GM23248 (cell line): ENCODE measurements around the gene FBXW8.

Experiments
- EZH2 ChIP-seq: fragments of 200-600 bp; sonication (generic); IDR thresholded peaks from 2 replicates; pipeline ENCODE4 v1.6.1; 2018; ENCODE audit warnings: antibody characterized with exemption, mild to moderate bottlenecking; ENCODE audit not compliant: insufficient read depth, poor library complexity, severe bottlenecking
- EZH2phosphoT487 ChIP-seq: fragments of 200-600 bp; sonication (generic); IDR thresholded peaks from 2 replicates; pipeline ENCODE4 v1.6.1; 2018; ENCODE audit warnings: antibody characterized with exemption, moderate library complexity, mild to moderate bottlenecking, low read depth; ENCODE audit not compliant: insufficient read depth

DNA sequence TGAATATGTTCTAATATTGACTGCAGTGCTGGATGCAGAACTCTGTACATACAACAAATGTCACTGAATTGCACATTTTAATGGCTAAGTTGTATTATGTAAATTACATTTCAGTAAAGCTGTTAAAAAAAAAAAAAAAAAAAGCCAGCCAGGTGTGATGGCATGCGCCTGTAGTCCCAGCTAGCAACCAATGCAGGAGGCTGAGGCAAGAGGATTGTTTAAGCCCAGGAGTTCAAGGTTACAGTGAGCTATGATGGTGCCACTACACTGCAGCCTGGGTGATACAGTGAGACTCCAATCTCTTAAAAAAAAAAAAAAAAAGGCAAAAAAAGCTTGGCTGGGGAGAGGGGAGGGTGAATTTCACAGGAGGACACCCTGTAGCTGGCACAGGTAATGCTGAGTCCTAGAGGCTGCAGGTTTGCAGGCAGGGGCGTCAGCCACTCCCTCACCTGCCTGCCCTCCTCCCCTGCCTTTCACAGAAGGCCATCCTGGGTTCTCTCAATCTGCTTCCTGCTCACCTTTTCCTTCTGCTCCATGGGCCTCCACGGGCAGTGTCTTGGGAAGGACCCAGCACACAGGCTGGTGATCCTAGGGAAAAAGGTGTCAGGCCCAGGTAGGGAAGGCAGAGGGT lies 147.8 kb downstream of the FBXW8 start:
- TF ChIP-seq EZH2 (no peak), EZH2phosphoT487 (no peak)
